Occipital lobe (tissue), 1 donor: ENCODE data around the gene EGFL6. TPM values are rescaled to one million over a fixed set of nuclear protein-coding genes. Genes with fewer than 3 reads are reported as not detected.

Experiments
- total RNA-seq: library from RNA; depleted of rRNA; stranded (reverse); fragments of >200 nt; gene quantifications from one replicate; pipeline ENCODE4 v1.2.3, GENCODE V29; 2014

The EGFL6 gene
- total RNA-seq, 1 donor from 2014 or later, result 0.31 TPM

Other genes starting within 250 kb of the EGFL6 start
- gene ATXN3L, start 249.5 kb upstream of the EGFL6 start, total RNA-seq, result not detected
- 14.7 TPM for gene TCEANC, start 83.5 kb downstream of the EGFL6 start, total RNA-seq
- gene RAB9A, start 119.5 kb downstream of the EGFL6 start, total RNA-seq, result 29.2 TPM
- gene TRAPPC2, start 165.0 kb downstream of the EGFL6 start, total RNA-seq, result 76.7 TPM
- 20.7 TPM for gene OFD1, start 165.1 kb downstream of the EGFL6 start, total RNA-seq
- 418 TPM for gene GPM6B, start 247.5 kb downstream of the EGFL6 start, total RNA-seq